ENCODE data around the gene DCAF7. TPM values are rescaled to one million over a fixed set of nuclear protein-coding genes. Genes with fewer than 3 reads are reported as not detected.
A peak's percentile ranks its signal among the peaks of the same experiment; 100 is the strongest.

The DCAF7 gene
- total RNA-seq, 1 experiment from 2014 or later = 91.5 TPM

DNA sequence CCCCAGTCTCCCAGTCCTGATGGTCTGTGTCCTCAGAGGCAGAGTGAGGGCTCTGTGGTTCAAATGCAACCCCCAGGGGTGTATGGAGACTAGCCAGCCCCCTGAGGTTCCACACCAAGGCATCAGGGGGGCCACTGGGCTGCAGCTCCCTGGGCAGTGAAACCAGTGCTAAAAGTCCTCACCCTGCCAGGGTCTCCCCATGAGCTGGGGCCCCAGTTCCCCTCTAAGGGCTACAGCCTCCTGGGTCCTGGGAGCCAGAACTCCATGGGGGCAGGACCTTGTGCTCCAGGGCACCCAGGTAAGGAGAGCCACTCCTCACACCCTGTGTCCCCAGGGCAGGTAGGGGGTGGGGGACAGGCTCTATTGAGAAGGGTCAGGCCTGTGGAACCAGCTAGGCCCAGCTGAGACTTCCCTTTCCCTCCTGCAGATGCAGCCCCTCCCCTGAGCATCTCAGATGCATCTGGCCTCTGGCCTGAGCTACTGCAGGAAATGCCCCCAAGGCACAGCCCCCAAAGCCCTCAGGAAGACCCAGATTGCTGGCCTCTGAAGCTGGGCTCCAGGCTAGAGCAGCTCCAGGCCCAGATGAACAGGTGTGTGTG lies 6.4 kb upstream of the DCAF7 start:
- no peaks in the 10 kb centered on the region for H3K9me3 Mint-ChIP-seq
- H3K4me1 Mint-ChIP-seq = peaks cover 18% of the 10 kb centered on the region
- DNase-seq (ENCODE audit: low spot score) (no peak), ATAC-seq (peak; percentile 33)
- H3K4me3 Mint-ChIP-seq = no peak overlapping the region
- ChIA-PET CTCF (interaction anchor here (0.8 to 2.3 kb wide), 10 partner anchors 21 to 154 kb away, joined by 3 to 10 read pairs (median 7); partner anchors contain the start of genes ACE, KCNH6 and MAP3K3), POLR2A (no interaction called here)
- no peak overlapping the region for H3K27ac Mint-ChIP-seq
- TF ChIP-seq ZNF671 (CRISPR knock-in tag; IDR thresholded peaks at IDR 0.05) (no peak), ZNF423 (CRISPR knock-in tag; IDR thresholded peaks at IDR 0.05) (no peak), FOXJ3 (CRISPR knock-in tag; IDR thresholded peaks at IDR 0.05; ENCODE audit: borderline replicate concordance) (no peak)
- TF ChIP-seq, protein P1, sequence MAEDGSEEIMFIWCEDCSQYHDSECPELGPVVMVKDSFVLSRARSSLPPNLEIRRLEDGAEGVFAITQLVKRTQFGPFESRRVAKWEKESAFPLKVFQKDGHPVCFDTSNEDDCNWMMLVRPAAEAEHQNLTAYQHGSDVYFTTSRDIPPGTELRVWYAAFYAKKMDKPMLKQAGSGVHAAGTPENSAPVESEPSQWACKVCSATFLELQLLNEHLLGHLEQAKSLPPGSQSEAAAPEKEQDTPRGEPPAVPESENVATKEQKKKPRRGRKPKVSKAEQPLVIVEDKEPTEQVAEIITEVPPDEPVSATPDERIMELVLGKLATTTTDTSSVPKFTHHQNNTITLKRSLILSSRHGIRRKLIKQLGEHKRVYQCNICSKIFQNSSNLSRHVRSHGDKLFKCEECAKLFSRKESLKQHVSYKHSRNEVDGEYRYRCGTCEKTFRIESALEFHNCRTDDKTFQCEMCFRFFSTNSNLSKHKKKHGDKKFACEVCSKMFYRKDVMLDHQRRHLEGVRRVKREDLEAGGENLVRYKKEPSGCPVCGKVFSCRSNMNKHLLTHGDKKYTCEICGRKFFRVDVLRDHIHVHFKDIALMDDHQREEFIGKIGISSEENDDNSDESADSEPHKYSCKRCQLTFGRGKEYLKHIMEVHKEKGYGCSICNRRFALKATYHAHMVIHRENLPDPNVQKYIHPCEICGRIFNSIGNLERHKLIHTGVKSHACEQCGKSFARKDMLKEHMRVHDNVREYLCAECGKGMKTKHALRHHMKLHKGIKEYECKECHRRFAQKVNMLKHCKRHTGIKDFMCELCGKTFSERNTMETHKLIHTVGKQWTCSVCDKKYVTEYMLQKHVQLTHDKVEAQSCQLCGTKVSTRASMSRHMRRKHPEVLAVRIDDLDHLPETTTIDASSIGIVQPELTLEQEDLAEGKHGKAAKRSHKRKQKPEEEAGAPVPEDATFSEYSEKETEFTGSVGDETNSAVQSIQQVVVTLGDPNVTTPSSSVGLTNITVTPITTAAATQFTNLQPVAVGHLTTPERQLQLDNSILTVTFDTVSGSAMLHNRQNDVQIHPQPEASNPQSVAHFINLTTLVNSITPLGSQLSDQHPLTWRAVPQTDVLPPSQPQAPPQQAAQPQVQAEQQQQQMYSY (CRISPR knock-in tag; IDR thresholded peaks at IDR 0.05) = no peak
- TF ChIP-seq, protein P2, sequence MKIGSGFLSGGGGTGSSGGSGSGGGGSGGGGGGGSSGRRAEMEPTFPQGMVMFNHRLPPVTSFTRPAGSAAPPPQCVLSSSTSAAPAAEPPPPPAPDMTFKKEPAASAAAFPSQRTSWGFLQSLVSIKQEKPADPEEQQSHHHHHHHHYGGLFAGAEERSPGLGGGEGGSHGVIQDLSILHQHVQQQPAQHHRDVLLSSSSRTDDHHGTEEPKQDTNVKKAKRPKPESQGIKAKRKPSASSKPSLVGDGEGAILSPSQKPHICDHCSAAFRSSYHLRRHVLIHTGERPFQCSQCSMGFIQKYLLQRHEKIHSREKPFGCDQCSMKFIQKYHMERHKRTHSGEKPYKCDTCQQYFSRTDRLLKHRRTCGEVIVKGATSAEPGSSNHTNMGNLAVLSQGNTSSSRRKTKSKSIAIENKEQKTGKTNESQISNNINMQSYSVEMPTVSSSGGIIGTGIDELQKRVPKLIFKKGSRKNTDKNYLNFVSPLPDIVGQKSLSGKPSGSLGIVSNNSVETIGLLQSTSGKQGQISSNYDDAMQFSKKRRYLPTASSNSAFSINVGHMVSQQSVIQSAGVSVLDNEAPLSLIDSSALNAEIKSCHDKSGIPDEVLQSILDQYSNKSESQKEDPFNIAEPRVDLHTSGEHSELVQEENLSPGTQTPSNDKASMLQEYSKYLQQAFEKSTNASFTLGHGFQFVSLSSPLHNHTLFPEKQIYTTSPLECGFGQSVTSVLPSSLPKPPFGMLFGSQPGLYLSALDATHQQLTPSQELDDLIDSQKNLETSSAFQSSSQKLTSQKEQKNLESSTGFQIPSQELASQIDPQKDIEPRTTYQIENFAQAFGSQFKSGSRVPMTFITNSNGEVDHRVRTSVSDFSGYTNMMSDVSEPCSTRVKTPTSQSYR (CRISPR knock-in tag; IDR thresholded peaks at IDR 0.05) = no peak
- H3K27me3 Mint-ChIP-seq (ENCODE audit: low read depth) = peaks cover 11% of the 10 kb centered on the region
- no peaks in the 10 kb centered on the region for H3K36me3 Mint-ChIP-seq

DNA sequence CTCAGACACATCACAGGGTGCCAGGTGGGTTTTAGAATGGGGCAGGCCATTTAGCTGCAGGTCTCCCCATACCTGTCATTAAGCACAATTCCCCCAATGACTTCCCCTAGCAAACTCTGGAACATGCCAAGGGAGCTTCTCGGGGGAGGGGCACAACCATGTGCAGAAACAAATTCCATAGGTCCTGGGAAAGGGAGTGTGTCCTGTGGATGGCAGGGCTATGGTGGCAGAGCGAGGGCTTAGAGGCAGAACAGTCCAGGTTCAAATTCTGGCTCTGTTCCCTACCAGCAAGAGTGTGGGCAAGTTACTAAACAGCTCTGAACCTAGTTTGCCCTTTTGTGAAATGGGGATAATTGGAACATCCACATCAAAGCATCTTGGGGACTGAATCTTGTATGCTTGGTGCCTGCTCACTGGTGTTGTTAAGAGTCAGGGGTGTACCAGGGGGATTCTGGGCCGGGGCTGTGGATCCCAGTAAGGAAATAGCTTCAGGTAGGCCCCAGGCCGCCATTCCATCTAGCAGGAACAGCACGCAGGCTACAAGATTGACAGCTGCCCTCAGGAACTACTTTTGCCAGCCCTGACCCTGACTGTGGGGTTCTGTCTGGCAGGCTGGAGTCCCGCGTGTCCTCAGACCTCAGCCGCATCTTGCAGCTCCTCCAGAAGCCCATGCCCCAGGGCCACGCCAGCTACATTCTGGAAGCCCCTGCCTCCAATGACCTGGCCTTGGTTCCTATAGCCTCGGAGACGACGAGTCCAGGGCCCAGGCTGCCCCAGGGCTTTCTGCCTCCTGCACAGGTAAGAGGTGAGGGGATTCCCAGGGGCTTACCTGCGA lies 5.6 kb upstream of the DCAF7 start:
- peaks cover 3% of the 10 kb centered on the region for H3K27me3 Mint-ChIP-seq (ENCODE audit: low read depth)
- no peaks in the 10 kb centered on the region for H3K9me3 Mint-ChIP-seq
- H3K27ac Mint-ChIP-seq = no peak overlapping the region
- DNase-seq (ENCODE audit: low spot score) (no peak), ATAC-seq (peak; percentile 9)
- TF ChIP-seq GTF2I (CRISPR knock-in tag; conservative IDR thresholded peaks at IDR 0.05) = no peak
- TF ChIP-seq, protein P3, sequence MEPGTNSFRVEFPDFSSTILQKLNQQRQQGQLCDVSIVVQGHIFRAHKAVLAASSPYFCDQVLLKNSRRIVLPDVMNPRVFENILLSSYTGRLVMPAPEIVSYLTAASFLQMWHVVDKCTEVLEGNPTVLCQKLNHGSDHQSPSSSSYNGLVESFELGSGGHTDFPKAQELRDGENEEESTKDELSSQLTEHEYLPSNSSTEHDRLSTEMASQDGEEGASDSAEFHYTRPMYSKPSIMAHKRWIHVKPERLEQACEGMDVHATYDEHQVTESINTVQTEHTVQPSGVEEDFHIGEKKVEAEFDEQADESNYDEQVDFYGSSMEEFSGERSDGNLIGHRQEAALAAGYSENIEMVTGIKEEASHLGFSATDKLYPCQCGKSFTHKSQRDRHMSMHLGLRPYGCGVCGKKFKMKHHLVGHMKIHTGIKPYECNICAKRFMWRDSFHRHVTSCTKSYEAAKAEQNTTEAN (CRISPR knock-in tag; IDR thresholded peaks at IDR 0.05) = no peak
- TF ChIP-seq TEAD4 (CRISPR knock-in tag; IDR thresholded peaks at IDR 0.05) = no peak
- TF ChIP-seq, protein P4, sequence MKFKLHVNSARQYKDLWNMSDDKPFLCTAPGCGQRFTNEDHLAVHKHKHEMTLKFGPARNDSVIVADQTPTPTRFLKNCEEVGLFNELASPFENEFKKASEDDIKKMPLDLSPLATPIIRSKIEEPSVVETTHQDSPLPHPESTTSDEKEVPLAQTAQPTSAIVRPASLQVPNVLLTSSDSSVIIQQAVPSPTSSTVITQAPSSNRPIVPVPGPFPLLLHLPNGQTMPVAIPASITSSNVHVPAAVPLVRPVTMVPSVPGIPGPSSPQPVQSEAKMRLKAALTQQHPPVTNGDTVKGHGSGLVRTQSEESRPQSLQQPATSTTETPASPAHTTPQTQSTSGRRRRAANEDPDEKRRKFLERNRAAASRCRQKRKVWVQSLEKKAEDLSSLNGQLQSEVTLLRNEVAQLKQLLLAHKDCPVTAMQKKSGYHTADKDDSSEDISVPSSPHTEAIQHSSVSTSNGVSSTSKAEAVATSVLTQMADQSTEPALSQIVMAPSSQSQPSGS (CRISPR knock-in tag; IDR thresholded peaks at IDR 0.05; ENCODE audit: borderline replicate concordance, low read depth) = no peak
- TF ChIP-seq ZNF671 (CRISPR knock-in tag; IDR thresholded peaks at IDR 0.05) = no peak
- TF ChIP-seq, protein P5, sequence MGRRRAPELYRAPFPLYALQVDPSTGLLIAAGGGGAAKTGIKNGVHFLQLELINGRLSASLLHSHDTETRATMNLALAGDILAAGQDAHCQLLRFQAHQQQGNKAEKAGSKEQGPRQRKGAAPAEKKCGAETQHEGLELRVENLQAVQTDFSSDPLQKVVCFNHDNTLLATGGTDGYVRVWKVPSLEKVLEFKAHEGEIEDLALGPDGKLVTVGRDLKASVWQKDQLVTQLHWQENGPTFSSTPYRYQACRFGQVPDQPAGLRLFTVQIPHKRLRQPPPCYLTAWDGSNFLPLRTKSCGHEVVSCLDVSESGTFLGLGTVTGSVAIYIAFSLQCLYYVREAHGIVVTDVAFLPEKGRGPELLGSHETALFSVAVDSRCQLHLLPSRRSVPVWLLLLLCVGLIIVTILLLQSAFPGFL (CRISPR knock-in tag; IDR thresholded peaks at IDR 0.05; ENCODE audit: borderline replicate concordance) = no peak
- TF ChIP-seq PRRX2 (CRISPR knock-in tag; IDR thresholded peaks at IDR 0.05) = no peak
- no peak for TF ChIP-seq TCF7 (CRISPR knock-in tag; IDR thresholded peaks at IDR 0.05; ENCODE audit: low read depth)
- TF ChIP-seq NR2C2 (CRISPR knock-in tag; IDR thresholded peaks at IDR 0.05) = no peak
- TF ChIP-seq, protein P6, sequence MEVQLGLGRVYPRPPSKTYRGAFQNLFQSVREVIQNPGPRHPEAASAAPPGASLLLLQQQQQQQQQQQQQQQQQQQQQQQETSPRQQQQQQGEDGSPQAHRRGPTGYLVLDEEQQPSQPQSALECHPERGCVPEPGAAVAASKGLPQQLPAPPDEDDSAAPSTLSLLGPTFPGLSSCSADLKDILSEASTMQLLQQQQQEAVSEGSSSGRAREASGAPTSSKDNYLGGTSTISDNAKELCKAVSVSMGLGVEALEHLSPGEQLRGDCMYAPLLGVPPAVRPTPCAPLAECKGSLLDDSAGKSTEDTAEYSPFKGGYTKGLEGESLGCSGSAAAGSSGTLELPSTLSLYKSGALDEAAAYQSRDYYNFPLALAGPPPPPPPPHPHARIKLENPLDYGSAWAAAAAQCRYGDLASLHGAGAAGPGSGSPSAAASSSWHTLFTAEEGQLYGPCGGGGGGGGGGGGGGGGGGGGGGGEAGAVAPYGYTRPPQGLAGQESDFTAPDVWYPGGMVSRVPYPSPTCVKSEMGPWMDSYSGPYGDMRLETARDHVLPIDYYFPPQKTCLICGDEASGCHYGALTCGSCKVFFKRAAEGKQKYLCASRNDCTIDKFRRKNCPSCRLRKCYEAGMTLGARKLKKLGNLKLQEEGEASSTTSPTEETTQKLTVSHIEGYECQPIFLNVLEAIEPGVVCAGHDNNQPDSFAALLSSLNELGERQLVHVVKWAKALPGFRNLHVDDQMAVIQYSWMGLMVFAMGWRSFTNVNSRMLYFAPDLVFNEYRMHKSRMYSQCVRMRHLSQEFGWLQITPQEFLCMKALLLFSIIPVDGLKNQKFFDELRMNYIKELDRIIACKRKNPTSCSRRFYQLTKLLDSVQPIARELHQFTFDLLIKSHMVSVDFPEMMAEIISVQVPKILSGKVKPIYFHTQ (CRISPR knock-in tag; IDR thresholded peaks at IDR 0.05) = no peak
- no peaks in the 10 kb centered on the region for H3K36me3 Mint-ChIP-seq
- ChIA-PET CTCF (interaction anchor here (0.8 to 2.3 kb wide), 11 partner anchors 20 to 154 kb away, joined by 3 to 10 read pairs (median 6); partner anchors contain the start of genes ACE, KCNH6 and MAP3K3), POLR2A (no interaction called here)
- peaks cover 18% of the 10 kb centered on the region for H3K4me1 Mint-ChIP-seq
- no peak overlapping the region for H3K4me3 Mint-ChIP-seq

Measured in WTC11 (cell line).